Upper lobe of left lung (tissue), 4 donors: ENCODE results near the gene SLC14A1.

ENCODE experiments used
- EP300 ChIP-seq, 4 donors: sonication (generic); formaldehyde crosslinking; IDR thresholded peaks; one replicate each; pipeline ENCODE4 v1.5.1; 2017; ENCODE audit warnings: antibody characterized with exemption in 4 of 4, control low read depth in 2 of 4
- POLR2A ChIP-seq, 4 donors: fragments of 450-650 bp; IDR thresholded peaks; one replicate each; pipeline ENCODE4 v1.5.1; 2016 to 2017; ENCODE audit warnings: antibody characterized with exemption in 4 of 4, mild to moderate bottlenecking in 2 of 4
- TF ChIP-seq, protein P1 (sequence below), 6 experiments: fragments of 450-650 bp in 4 of 6; fragments of 200-600 bp in 2 of 6; sonication (generic) in 2 of 6; IDR thresholded peaks; one replicate each; pipeline ENCODE4 v1.5.1; 2016 to 2019; ENCODE audit warnings: antibody characterized with exemption in 6 of 6

DNA sequence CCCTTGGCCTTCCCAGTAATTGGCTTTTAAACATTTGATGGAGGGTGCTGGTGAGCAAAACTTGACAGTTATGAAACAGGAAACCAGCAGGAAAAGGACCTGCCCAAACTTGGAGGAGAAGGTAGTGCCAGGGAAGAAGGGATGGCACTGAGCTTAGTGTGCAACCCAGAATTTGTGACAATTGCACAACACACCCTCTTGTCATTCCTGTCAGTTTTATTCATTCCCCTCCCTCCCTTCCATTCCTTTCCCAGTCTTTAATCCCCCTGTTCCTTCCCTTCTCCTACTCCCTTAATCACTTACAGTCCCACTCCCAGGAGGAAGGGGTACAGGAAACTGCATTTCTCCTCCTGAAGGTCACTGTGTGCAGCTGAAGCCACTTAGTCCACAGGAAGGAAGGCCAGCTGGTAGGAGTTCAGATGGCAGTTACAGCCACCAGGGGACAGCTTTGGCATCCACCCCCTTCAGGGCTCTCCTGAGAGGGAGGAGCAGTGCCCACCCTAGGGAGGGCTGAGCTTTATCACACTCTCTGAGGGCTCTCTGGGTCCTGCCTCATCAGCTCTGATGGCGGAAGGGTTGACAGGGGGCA lies 77.5 kb downstream of the SLC14A1 start:
- TF ChIP-seq, protein P1, sequence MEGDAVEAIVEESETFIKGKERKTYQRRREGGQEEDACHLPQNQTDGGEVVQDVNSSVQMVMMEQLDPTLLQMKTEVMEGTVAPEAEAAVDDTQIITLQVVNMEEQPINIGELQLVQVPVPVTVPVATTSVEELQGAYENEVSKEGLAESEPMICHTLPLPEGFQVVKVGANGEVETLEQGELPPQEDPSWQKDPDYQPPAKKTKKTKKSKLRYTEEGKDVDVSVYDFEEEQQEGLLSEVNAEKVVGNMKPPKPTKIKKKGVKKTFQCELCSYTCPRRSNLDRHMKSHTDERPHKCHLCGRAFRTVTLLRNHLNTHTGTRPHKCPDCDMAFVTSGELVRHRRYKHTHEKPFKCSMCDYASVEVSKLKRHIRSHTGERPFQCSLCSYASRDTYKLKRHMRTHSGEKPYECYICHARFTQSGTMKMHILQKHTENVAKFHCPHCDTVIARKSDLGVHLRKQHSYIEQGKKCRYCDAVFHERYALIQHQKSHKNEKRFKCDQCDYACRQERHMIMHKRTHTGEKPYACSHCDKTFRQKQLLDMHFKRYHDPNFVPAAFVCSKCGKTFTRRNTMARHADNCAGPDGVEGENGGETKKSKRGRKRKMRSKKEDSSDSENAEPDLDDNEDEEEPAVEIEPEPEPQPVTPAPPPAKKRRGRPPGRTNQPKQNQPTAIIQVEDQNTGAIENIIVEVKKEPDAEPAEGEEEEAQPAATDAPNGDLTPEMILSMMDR (IDR thresholded peaks at IDR 0.05), result no peak
- no peak for TF ChIP-seq POLR2A (IDR thresholded peaks at IDR 0.05)
- no peak for TF ChIP-seq EP300 (IDR thresholded peaks at IDR 0.05)
